CMK (cell line): ENCODE data around the gene TENM4.
"Not testable (repeated sequence)": the region's sequence is repeated elsewhere in the genome, so short reads cannot be mapped to it uniquely, and the experiment has no call there.

Source experiments
- DNase-seq: peaks from one replicate; pipeline ENCODE4 v3.0.0-alpha.2; 2010; ENCODE audit warnings: low read depth

The TENM4 gene

DNA sequence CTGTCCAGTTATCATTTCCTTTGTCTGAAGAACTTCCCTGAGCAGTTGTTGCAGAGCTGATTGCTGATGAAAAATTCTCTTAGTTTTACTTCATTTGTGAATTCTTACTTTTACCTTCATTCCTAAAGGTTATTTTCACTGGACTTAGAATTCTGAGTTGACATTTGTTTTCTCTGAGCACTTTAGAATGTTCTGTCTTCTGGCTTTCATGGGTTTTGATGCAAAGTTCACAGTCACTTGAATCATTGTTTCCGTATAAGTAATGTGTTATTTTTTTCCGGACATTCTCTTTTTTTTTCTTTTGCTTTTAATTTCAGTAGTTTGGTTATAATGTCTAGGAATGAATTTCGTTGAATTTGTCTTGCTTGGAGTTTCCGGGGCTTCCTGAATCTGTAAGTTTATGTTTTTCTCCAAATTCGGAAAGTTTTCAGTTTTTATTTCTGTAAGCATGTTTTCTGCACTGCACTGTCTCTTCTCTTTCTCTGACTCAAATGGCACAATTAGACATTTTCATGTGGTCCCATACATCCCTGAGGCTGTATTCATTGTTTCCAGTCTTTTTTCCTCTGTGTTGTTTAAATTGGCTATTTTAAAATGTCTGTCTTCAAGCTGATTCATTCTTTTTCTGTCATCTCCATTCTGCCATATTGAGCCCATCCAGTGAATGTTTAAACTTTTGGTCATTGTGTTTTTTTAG is 797.7 kb downstream of the TENM4 start:
- DNase-seq: no peak

DNA sequence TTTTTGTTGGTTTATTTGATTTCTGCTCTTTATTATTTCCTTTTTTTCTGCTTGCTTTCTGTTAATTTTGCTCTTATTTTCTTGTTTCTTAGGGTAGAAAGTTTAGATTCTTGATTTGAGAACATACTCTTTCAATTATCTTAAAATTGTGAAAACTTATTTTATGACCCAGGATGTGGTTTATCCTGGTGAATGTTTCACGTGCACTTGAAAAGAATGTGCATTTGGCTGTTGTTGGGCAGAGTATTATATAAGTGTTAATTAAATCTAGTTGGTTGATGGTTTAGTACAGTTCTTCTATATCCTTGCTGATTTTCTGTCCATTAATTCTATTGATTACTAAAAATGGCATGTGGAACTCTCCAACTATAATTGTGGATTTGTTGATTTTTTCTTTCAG is 799.3 kb downstream of the TENM4 start:
- DNase-seq: no peak

- no peak for DNase-seq
These were observed 802.0 kb downstream of the TENM4 start for GRCh38 chr11:78638704-78639380.

DNA sequence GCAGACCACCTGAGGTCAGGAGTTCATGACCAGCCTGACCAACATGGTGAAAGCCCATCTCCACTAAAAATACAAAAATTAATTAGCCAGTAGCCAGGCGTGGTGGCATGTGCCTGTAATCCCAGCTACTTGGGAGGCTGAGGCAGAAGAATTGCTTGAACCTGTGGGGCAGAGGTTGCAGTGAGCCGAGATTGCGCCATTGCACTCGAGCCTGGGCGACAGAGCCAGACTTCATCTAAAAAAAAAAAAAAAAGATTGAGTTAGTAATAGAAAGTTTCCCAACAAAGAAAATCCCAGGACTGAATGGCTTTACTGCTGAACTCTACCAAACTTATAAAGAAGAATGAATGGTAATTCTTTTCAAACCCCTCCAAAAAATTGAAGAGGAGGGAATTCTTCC is 803.3 kb downstream of the TENM4 start:
- not testable (repeated sequence) for DNase-seq

DNA sequence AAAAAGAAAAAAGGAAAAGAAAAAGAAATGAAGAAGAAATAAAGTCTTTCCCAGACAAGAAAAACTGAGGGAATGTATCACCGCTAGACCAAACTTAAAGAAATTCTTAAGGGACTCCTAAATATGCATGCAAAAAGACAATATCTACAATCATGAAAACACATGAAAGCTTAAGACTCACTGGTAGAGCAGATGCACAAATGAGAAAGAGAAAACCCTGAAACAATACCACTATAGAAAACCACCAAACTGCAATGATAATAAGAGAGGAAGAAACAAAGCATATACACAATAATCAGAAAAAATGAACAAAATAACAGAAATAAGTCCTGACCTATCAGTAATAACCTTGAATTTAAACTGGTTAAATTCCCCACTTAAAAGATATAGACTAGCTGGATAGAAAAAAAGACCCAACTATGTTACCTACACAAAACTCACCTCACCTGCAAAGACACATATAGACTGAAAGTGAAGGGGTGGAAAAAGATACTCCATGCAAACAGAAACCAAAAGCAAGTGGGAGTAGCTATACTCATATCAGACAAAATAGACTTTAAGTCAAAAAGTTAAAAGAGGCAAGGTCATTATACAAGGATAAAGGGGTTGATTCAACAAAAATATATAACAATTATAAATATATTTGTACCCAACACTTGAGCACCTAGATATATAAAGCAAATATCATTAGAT is 804.9 kb downstream of the TENM4 start:
- DNase-seq: no peak

GRCh38 chr11:78633516-78634310 is 807.1 kb downstream of the TENM4 start:
- no peak for DNase-seq

GRCh38 chr11:78630561-78631303 is 810.1 kb downstream of the TENM4 start:
- DNase-seq: no peak

DNA sequence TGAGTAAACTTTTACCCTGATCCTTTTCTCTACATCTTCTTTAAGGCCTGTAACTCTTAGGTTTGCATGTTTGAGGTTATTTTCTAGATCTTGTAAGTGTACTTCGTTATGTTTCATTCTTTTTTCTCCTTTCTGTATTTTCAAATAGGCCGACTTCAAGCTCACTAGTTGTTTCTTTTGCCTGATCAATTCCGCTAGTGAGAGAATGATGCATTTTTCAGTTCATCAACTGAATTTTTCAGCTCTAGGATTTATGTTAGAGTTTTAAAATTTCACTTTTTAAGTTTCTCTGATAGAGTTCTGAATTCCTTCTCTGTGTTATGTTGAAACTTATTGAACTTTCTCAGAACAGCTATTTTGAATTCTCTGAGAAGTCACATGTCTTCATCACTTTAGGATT is 810.7 kb downstream of the TENM4 start:
- no peak for DNase-seq

DNA sequence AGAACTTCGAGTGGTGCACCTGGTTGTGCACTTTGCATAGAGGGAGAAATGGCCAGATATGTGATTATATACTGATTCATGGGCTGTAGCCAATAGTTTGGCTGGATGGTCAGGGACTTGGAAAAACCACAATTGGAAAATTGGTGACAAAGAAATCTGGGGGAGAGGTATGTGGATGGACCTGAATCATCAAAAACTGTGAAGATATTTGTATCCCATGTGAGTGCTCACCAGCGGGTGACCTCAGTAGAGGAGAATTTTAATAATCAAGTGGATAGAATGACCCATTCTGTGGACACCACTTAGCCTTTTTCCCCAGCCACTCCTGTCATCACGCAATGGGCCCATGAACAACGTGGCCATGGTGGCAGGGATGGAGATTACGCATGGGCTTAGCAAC is 818.2 kb downstream of the TENM4 start:
- no peak for DNase-seq

GRCh38 chr11:78620159-78620558 is 820.7 kb downstream of the TENM4 start:
- DNase-seq: no peak

DNA sequence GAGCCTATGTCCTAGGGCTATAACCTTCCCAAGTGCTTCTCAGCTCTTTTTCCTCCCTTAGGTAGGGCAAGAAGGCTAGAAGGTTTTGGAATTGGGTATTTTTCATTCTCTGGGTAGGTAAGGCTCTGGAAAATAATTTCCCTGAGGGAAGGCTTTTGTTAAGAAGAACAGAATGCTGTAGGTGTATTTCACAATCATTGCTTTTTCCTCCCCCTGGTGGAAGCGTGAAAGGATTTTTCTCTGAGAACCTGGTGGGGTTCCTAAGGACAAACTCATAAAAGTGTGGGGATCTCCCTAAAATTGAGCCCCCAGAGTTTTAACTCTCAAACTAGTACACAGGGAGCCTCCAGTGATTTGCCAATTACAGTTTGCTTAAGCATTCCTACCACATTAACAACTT is 825.1 kb downstream of the TENM4 start:
- DNase-seq: no peak

- DNase-seq: no peak
These were observed 827.4 kb downstream of the TENM4 start for GRCh38 chr11:78613378-78613813.

- DNase-seq: no peak
These were observed 828.0 kb downstream of the TENM4 start for GRCh38 chr11:78612721-78613377.

GRCh38 chr11:78609321-78609720 is 831.5 kb downstream of the TENM4 start:
- not testable (repeated sequence) for DNase-seq

DNA sequence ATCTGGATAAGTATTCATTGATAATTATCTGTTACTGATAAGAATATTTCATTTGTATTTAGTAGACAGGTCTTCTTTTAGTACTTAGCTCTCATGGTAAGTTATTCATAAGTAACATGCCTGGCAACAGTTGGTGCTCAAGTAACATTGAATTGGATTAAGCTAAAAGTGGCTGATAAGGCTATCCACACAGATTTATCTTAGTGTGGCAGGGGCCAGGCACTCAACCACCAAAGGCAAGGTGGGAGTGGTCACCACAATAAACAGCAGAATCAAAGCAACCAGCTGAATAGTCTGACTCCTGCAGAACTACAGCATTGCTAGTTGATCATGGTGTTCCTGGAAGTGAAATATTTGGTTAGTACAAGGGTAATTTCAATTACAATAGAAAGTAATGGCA is 833.1 kb downstream of the TENM4 start:
- no peak for DNase-seq

- no peak for DNase-seq
These were observed 834.2 kb downstream of the TENM4 start for GRCh38 chr11:78606667-78607066.

DNA sequence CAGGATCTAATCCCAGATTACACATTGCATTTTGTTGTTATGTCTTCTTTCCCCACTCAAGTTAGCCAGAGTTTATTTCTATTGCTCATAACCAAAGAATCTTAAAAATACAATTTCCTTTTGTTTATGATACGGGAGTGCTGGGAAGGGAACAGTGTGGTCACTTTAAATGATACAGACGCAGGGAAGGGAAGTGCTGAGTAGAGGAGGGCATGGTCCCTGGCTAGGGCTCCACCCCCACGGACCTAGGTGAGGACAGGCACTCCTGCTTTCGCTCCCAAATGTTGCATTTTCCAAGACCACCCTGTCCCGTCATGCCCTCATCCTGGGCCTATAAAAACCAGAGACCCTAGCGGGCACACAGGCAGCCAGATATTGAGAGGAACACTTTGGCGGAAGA is 835.5 kb downstream of the TENM4 start:
- no peak for DNase-seq

GRCh38 chr11:78603792-78604191 is 837.0 kb downstream of the TENM4 start:
- no peak for DNase-seq
